HG03060 (cell line): ENCODE results near the gene CPAMD8.
A peak's percentile ranks its signal among the peaks of the same experiment; 100 is the strongest.

Experiments used
- ATAC-seq: cut with Tn5 transposase; IDR thresholded peaks from one replicate; pipeline ENCODE4 v1.9.1; 2021; ENCODE audit warnings: low read depth, moderate number of reproducible peaks; ENCODE audit not compliant: unreplicated experiment

Gene CPAMD8

DNA sequence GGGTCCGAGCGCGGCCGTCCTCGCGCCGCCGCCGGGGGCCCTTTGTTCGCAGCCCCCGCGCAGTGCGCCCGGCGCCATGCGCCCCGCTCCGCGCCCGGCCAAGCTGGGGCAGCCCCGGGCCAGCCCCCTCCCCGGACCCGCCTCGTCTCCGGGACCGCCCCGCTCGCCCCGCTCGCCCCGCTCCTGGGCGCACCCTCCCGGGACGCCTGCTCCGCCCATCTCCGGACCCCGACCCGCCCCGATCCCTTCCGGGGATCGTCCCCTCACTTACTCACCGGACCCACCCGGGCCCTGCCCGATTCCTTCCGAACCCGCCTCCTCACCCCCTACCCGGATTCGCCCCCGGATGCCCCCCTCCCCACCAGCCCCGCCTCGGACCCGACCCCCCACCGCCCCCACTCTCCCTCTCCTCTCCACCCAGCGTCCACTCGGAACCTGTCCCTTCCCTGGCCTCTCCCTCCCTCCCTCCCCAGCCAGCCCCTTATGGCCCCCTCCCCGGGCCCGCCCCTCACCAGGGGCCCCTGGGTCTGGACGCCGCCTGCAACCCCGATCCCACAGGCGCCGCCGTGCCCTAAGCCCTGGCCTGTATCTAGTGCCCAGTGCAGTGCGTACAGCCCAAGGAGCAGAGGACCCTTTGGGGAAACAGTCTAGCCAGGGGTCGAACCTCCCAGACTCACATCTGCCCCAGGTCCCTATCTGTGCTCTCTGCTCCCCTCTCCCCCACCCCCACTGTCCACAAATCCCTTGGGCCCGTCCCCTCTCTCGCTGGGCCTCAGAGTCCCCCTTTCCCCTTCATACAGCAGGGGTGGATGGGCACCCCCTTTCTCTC lies at the start of gene CPAMD8:
CPAMD8 (minus strand) TSS at position 105 of the 829 bp plus-strand sequence. CDS start 168 bp downstream, outside the sequence.
- ATAC-seq, result no peak

DNA sequence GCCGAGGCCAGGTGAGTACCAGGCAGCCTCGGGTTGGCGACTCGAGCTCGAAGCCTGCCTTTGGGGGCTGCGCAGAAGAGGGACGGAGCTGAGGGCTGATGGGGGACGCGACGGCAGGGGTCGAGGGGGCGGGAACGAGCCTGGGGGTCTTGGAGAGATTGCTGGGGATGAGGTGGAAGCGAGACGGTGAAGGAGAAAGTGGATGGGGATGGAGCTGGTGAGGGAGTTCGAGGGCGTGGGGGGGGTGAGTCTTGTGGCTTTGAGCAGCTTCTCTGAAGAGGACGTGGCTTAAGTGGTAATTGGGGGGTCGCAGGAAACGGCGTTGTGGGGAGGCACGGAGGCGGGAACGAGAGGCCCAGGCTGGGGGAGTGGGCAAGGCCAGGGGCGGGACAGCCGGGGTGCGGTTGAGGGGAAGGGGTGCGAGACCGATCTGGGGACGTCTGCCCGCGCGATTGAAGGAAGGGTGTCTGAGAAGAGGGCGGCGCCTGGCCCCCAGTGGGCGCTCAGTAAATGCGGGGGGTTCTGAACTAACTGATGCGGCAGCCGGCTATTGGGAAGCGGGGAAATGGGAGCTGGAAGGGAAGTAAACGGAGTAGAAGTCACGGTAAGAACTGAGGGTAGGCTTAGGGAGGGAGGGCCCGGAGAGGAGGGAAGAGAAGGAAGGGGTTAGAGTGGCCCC lies 49.4 kb upstream of the CPAMD8 start:
- no peak for ATAC-seq

DNA sequence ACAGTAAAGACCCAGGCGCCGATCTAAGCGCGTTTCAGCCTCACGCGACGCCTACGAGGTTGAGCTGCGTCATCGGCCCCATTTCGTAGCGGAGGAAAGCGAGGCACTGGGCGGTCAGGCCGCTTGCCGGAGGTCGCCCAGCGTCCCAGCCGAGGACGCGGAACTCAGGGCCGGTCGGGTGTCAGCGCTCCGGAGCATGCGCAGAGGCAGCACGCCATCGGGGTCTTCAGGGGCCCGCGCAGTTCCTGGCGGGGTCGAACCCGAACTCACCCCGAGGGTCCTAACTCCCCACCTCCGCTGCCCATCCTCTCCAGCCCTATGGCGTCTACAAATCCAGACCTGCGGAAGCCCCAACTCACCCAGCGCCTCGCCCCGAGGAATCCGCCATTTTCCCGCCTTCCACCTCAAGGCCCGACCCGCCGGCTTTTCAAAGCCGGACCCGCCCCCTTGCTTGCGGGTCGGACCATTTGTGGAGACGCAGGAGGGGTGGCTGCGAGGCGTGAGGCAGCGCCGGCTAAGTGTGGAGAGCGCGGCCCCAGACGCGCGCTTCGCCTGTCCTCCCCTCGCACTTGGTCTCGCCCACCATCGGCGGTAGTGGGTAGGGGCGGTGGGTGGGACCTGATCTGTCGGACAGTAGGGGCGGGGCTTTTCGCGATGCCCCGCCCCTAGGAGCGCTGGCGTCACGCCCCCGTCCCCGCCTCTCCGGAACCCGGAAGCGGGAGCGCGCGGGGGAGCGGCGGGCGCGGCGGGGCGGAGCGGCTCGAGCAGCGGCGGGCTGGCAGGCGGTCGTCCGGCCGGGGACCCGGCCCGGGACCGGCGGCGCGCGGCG lies 48.6 kb upstream of the CPAMD8 start, which contains the start of the genes HAUS8 and MYO9B:
HAUS8 (minus strand) TSS at position 418 of the 829 bp plus-strand sequence; CDS start at position 388, 30 bp downstream.
MYO9B (plus strand) TSS at position 743 of the 829 bp plus-strand sequence. CDS start 25,941 bp downstream, outside the sequence.
- peak; percentile 40 for ATAC-seq

DNA sequence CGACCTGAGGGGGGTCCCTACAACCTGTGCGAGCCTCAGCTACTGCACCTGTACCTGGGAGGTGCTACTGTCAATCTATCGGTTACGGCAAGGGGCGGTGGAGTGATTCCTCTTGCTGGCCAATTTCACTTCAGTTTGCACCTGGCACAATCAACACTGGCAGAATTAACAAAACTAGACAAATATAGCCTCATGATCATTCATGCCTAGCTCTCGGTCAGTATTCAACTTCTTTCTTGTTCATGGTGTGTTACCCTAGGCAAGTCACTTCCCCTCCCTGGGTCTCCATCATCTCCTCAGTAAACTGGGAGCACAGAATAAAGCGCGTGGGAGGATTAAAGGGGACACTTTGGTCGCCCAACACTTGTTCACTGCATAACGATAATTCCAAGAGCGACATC lies 48.0 kb upstream of the CPAMD8 start:
- ATAC-seq, result peak; percentile 12

DNA sequence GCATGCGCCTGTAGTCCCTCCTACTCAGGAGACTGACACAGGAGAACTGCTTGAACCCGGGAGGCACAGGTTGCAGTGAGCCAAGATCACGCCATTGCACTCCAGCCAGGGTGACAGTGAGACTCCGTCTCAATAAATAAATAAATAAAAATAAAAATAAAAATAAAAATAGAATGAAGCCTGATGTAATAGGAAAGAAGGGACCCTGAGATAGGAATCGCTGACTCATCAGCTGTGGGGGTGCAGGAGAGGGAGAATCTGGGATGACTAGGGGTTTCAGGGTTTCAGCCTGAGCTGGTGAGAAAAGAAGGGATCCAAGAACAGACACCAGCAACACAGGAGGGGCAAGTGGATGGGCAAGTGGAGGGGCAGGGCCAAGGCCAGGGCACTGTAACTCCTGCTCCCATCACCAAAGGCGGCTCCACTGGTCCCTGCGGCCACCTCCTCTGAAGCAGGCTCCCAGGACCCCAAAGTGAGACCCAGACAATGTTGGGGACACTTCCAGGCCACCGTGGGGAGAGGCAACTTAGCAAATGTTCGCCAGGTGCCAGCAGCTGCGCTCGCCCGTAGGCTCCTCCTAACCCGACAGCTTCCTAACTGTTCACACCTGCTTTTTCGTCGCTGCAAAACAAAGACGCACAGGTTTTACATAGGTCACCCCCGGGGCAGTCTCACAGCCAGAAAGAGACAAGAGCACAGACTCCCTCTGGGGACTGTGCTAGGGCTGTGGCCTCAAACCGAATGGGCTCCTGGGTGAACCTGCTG lies 47.4 kb upstream of the CPAMD8 start:
- ATAC-seq, result peak; percentile 10

DNA sequence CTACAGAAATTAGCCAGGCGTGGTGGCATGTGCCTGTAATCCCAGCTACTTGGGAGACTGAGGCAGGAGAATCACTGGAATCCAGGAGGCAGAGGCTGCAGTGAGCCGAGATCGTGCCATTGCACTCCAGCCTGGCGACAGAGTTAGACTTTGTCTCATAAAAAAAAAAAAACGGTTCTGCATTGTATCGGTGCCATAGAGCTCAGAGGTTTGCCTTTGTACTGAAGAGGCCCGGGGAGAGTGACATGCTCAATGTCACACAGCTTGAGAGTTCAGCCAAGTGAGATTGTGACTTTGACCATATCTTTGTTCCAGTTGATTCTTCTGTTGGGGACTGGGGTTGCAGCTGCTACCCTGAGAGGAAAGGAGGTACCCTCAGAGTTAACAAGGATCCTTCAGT lies 44.3 kb upstream of the CPAMD8 start:
- ATAC-seq, result no peak

DNA sequence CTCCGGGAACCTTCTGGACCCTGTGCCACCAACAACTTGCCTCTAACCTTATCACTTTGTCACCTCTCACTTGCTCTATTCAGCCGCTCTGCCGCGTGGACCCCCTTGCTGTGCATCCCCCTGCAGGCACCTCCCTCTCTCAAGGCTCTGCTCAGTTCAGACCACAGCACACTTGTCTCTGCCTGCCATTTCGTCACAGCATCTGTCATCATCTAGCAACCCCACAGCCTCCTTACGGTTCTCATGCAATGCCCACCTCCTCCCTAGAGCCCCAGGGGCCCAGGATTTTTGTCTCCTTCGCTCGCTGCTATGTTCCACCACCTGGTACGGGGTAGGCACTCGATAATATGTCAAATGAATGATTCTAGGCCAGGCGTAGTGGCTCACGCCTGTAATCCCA lies 43.8 kb upstream of the CPAMD8 start:
- no peak for ATAC-seq

DNA sequence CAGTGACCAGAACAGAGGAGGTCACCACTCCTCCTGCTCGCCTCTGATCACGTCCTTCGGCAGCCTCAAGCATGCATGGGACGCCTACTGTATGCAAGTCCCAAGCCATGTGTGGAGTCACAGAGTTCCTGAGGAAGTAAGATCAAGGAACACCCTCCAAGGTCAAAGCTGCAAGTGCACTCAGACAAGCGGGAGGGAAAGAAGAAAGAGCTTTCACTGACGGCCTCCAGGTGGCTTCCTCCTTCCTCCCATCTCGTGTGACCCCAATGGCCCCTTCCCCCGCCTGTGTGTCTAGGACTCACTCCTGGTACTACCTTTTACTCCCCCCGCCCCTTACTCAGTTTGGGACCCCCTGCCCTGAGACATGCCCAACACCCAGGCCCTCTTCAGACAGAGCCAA lies 42.6 kb upstream of the CPAMD8 start:
- no peak for ATAC-seq

DNA sequence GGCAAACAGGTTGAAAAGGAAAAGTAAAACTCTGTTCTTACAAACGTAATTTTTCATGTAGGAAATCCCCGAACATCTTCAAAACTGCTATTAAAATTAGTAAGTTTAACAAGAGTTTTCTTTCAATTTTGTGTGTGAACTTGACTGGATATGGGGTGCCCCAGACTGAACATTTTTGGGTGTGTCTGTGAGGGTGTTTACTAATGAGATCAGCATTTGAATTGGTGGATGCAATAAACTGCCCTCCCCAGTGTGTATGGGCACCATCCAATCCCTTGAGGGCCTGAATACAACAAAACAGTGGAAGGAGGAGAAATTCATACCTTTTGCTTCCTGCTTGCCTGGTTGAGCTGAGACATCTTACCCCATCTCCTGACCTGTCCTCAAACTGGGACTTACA lies 36.8 kb upstream of the CPAMD8 start:
- ATAC-seq, result no peak

DNA sequence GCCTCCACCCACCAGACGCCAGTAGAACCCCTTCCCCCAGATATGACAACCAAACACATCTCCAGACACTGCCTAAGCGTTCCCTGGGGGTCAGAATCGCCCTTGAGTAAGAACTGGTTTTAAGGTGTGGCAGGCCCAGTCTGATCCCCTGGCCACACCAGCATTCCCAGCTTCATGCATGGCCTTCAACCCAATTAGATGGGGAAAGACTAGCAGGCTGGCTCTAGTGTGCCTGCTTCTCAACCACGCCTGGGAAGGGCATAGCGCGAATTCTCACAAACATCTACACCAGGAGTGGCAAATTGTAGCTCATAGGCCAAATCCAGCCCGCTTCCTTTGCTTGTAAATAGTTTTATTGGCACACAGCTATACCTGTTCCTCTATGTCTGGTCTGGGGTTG lies 35.1 kb upstream of the CPAMD8 start:
- no peak for ATAC-seq

DNA sequence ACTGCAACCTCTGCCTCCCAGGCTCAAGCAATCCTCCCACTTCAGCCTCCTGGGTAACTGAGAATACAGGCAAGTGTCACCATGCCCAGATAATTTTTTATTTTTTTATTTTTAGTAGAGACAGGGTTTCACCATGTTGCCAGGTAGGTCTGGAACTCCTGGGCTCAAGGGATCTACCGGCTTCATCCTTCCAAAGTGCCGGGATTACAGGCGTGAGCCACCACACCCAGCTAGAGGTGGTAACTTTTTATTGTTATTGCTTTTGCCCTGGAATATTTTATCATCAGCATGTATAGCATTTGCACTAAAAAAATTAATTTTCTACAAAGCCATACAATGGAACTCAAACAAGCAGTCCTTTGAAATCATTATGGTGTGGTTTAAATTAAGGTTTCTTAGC lies 34.6 kb upstream of the CPAMD8 start:
- ATAC-seq, result no peak

DNA sequence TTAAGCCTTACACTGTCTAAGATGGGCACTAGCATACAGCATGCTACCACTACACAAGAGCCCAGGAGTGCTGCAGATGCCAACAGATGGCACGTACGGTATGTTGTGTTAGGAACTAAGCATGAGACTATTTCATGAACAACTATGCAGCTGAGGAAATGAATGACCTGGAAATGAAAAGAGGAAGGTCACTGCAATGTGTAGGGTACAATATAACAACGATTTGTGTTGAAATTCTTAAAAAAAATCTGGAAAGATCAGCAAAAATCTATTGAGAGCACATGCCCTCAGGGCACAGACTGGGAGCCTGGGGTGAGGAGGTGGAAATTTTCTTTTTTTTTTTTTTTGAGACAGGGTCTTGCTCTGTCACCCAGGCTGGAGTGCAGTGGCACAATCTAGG lies 34.2 kb upstream of the CPAMD8 start:
- ATAC-seq, result no peak

DNA sequence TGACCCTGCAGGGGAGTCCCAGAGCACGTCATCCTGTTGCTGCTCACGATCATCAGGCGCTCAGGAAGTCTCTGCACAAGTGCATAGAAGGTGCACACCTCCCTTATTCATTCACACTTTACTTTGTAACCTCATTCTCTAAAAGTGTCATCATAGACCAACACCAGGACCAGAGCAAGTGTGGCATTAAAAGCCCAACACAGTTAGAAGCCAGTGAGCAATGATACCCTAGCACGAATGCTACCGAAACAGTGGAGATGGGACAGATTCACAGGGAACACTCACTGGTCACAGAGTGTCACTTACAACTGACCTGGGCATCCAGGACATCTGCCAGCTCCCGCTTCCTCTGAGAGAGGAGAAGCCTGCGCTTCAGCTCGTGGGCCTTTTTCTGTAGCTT lies 31.6 kb upstream of the CPAMD8 start:
- ATAC-seq, result no peak

DNA sequence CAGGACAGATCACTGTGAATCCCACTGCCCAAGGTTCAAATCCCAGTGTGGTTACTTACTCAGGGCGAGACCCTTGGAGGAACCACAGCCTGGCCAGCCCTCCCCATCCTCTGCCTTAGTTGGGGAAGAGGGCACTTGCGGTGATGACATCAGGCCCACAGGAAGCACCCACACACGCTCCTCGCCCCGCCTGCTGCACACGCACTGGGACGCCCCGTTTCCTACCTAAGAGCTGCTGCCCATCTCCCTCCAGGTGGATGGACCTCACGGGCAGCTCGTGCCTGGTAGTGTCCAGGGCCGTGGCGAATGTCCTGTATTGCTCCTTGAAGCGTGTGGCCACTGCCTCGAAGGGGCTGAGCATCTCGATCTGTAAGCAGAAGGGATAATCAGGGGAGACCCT lies 29.0 kb upstream of the CPAMD8 start:
- no peak for ATAC-seq

DNA sequence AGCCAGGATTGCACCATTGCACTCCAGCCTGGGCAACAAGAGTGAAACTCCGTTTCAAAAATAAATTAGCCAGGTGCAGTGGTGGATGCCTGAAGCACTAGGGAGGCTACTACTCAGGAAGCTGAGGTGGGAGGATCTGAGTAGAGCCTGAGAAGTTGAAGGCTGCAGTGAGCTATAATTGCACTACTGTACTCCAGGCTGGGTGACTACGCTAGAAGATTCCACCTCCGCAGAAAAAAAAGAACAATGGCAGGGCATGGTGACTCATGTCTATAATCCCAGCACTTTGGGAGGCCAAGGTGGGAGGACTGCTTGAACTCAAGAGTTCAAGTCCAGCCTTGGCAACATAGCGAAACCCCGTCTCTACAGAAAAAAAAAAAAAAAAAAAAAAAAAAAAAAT lies 28.1 kb upstream of the CPAMD8 start:
- ATAC-seq, result no peak

DNA sequence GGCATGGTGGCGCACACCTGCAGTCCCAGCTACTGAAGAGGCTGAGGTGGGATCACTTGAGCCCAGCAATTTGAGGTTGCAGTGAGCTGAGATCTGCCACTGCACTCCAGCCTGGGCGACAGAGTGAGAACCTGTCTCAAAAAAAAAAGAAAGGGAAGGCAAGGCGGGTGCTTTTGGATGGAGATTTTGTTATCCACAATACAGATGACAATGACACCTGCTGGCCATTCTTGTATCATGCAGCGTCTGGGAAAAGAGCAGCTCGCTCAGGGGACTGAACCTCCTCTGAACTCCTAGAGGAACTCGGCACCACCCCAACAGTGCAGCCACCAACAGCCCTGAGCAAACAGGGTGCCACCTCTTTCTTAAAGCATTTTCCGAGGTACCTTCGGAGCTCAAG lies 25.8 kb upstream of the CPAMD8 start:
- no peak for ATAC-seq

DNA sequence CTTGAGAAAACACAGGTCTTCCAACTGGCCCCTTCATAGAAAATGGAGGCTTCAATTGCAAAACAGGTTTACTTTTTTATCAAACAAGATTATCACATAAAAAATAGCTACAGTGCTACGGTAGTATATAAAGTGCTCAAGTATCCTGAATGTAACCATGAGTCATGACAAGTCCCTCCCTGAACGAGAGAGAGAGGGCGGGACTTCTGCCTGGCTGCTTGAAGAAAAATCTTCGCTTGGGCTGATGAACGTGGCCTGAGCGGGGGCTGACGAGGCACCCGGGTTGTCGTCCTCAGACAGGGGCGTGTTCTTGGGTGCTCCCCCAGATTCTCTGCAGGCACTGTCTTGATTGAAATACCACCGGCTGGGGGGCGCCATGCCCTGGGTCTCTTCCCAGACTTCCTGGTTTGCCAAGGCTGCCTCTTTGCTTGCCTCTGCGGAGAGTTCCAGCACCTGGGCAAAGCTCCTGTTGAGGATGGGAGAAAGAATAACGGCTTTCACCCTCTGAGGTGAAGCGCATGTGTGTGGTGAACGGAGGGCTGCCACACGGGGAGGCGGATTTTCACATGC lies 23.2 kb upstream of the CPAMD8 start:
- ATAC-seq, result no peak

DNA sequence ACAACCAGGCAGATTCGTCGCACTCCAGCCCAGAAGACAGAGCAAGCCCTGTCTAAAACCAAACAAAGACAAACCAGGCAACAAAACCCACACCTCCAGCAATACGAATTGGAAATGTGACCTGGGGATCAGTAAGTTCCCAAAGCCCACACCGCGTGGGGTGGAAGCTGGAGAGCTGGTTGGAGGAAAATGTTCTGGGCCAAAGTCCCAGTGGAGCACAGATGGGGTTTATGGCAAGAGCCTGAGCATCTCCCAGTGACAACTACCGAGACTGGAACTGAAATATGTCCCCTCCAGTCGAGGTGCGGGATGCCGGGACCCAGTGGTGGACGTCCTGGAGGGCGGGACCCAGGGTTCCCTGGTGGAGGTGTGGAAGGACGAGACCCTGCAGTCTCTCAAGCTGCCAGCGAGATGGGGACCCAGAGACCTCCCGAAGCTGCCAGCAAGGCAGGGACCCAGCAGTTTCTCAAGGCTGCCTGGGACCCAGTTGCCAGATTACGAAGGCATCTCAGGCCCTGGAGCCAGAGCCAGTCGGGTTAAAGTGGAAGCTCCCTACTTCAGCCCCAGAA lies 22.4 kb upstream of the CPAMD8 start:
- no peak for ATAC-seq

DNA sequence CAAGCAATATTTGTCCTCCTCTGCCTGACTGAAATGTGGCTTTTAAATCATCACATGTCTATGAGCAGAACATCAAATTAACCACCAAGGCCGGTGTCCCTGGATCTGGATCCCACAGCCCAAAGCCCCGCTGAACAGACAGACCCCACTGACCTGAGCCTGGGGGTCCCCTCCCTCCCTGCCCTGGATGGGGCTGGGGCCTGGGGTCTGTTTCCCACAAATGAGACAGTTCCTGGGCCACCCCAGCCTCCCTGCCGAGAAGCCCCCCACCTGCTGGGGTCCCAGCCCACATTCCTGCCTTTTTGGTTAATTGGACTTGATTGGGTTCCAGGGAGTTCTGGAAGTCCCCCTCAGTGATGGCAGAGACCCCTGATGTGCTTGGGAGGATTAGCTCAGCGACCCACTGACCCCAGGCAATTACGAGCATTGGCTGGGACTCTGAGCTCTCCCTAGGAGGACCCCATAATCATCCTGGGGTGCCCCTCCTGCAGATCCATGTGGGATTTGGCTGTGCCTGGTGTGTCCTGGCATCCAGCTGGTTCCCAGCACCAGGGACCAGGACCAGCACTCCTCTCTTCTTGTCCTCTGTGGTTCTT lies 19.4 kb upstream of the CPAMD8 start:
- ATAC-seq, result no peak
